HEK293T (cell line): ENCODE measurements around the gene AMIGO2.

Experiments
- CTCF ChIA-PET: fragments of 350-600 bp; formaldehyde crosslinking; extraction: SDS; loops from one replicate; lab custom pipeline; 2021; ENCODE audit warnings: antibody characterized with exemption, inconsistent platforms; lab: Yijun Ruan, JAX
- POLR2A ChIA-PET: fragments of 350-600 bp; formaldehyde crosslinking; extraction: SDS; loops from one replicate; lab custom pipeline; 2020; ENCODE audit warnings: antibody characterized with exemption, inconsistent platforms; lab: Yijun Ruan, JAX
- DNase-seq: peaks from one replicate; pipeline ENCODE4 v3.0.0; 2012; ENCODE audit warnings: mixed read lengths; ENCODE audit errors: extremely low spot score
- ARNT ChIP-seq: fragments of 450-650 bp; IDR thresholded peaks from 2 replicates; pipeline ENCODE4 v1.6.1; 2017; ENCODE audit warnings: mild to moderate bottlenecking
- BHLHE40 ChIP-seq: fragments of 450-650 bp; IDR thresholded peaks from 2 replicates; pipeline ENCODE4 v1.6.1; 2016; ENCODE audit warnings: mild to moderate bottlenecking, moderate library complexity, borderline replicate concordance
- CTBP1 ChIP-seq: fragments of 450-650 bp; IDR thresholded peaks from 2 replicates; pipeline ENCODE4 v1.6.1; 2016; ENCODE audit warnings: borderline replicate concordance
- ELF4 ChIP-seq: fragments of 450-650 bp; IDR thresholded peaks from 2 replicates; pipeline ENCODE4 v1.6.1; 2017; ENCODE audit warnings: antibody characterized with exemption
- FOXA1 ChIP-seq: fragments of 450-650 bp; IDR thresholded peaks from 2 replicates; pipeline ENCODE4 v1.6.1; 2016; ENCODE audit warnings: mild to moderate bottlenecking
- FOXK2 ChIP-seq: fragments of 450-650 bp; IDR thresholded peaks from 2 replicates; pipeline ENCODE4 v1.6.1; 2016; ENCODE audit warnings: mild to moderate bottlenecking
- FOXM1 ChIP-seq: fragments of 450-650 bp; IDR thresholded peaks from 2 replicates; pipeline ENCODE4 v1.6.1; 2017; ENCODE audit warnings: mild to moderate bottlenecking, borderline replicate concordance
- HDGF ChIP-seq: fragments of 450-650 bp; IDR thresholded peaks from 2 replicates; pipeline ENCODE4 v1.6.1; 2017; ENCODE audit warnings: antibody characterized with exemption, borderline replicate concordance
- L3MBTL2 ChIP-seq: fragments of 450-650 bp; conservative IDR thresholded peaks from 2 replicates; pipeline ENCODE4 v1.6.1; 2016; ENCODE audit warnings: mild to moderate bottlenecking
- LEF1 ChIP-seq: fragments of 450-650 bp; IDR thresholded peaks from 2 replicates; pipeline ENCODE4 v1.6.1; 2017; ENCODE audit warnings: mild to moderate bottlenecking, borderline replicate concordance
- NFRKB ChIP-seq: fragments of 450-650 bp; IDR thresholded peaks from 2 replicates; pipeline ENCODE4 v1.6.1; 2016; ENCODE audit warnings: mild to moderate bottlenecking, moderate library complexity
- PKNOX1 ChIP-seq: fragments of 450-650 bp; IDR thresholded peaks from 2 replicates; pipeline ENCODE4 v1.6.1; 2016
- SP1 ChIP-seq: fragments of 450-650 bp; IDR thresholded peaks from 2 replicates; pipeline ENCODE4 v1.6.1; 2017
- SUZ12 ChIP-seq: fragments of 450-650 bp; IDR thresholded peaks from 2 replicates; pipeline ENCODE4 v1.6.1; 2016; ENCODE audit warnings: mild to moderate bottlenecking
- TARDBP ChIP-seq: fragments of 450-650 bp; IDR thresholded peaks from 2 replicates; pipeline ENCODE4 v1.6.1; 2016
- ZNF384 ChIP-seq: fragments of 450-650 bp; IDR thresholded peaks from 2 replicates; pipeline ENCODE4 v1.6.1; 2016

The AMIGO2 gene

GRCh38 chr12:47048541-47048940 is 31.2 kb downstream of the AMIGO2 start:
- DNase-seq = no peak
- CTCF ChIA-PET = no interaction called here
- no peak for TF ChIP-seq HDGF
- POLR2A ChIA-PET = no interaction called here

DNA sequence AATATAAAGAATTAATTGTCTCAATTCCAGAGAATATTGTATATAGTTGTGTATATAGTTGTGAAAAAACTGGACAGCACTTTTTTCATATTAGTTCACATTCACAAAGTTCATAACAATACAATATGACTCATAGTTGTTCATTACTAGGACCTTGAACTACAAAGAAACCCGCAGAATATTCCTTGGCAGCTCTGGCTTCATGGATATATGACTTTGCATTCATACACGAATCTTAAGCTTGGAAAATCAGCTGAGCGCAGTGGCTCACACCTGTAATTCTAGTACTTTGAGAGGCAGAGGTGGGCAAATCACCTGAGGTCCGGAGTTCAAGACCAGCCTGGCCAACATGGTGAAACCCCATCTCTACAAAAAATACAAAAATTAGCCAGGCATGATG is 38.4 kb downstream of the AMIGO2 start:
- TF ChIP-seq HDGF (no peak), PKNOX1 (no peak), CTBP1 (no peak), L3MBTL2 (no peak), ZNF384 (no peak), BHLHE40 (no peak), TARDBP (no peak), FOXM1 (no peak), FOXA1 (no peak), SP1 (no peak), SUZ12 (no peak), ARNT (no peak), ELF4 (no peak), NFRKB (no peak), LEF1 (no peak), FOXK2 (no peak)
- POLR2A ChIA-PET = no interaction called here
- DNase-seq = no peak
- CTCF ChIA-PET = no interaction called here

DNA sequence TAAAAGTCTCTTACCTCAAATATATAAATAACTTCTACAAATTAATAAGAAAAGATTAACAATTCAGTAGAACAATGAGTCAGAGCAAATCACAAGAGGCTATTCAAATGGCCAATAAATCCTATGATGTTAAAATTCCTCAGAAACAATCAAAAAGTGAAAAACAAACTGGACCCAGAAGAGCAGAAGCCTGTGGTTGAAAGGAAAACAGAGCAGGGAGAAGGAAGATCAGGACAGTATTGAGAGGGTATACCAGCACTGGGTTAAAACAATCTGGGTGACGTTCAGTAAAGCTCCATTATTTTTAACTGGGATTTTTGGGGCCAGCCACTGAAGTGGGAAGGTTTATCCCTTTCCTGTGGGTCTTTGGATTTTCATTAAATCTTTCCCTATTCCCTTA is 40.0 kb downstream of the AMIGO2 start:
- ChIA-PET POLR2A (no interaction called here), CTCF (no interaction called here)
- DNase-seq = no peak
- no peak for TF ChIP-seq FOXK2
- no peak for TF ChIP-seq PKNOX1
- TF ChIP-seq FOXM1 = no peak
- TF ChIP-seq SUZ12 = no peak

GRCh38 chr12:47039079-47039478 is 40.7 kb downstream of the AMIGO2 start:
- ChIA-PET POLR2A (no interaction called here), CTCF (no interaction called here)
- DNase-seq = no peak

GRCh38 chr12:47038270-47038748 is 41.5 kb downstream of the AMIGO2 start:
- CTCF ChIA-PET = no interaction called here
- POLR2A ChIA-PET = no interaction called here
- no peak for DNase-seq
- TF ChIP-seq TARDBP (no peak), CTBP1 (no peak), FOXA1 (no peak), ZNF384 (no peak), PKNOX1 (no peak), NFRKB (no peak), FOXM1 (no peak), ARNT (no peak), ELF4 (no peak), HDGF (no peak)

More at GRCh38 chr12:47039079-47039478, 40.7 kb downstream of the AMIGO2 start:
- no peak for TF ChIP-seq L3MBTL2
- no peak for TF ChIP-seq ZNF384
- no peak for TF ChIP-seq SP1
- no peak for TF ChIP-seq HDGF
- no peak for TF ChIP-seq NFRKB
- TF ChIP-seq FOXM1 = no peak
- no peak for TF ChIP-seq SUZ12
- no peak for TF ChIP-seq LEF1
- no peak for TF ChIP-seq CTBP1
- no peak for TF ChIP-seq FOXA1
- TF ChIP-seq PKNOX1 = no peak
- no peak for TF ChIP-seq BHLHE40
- TF ChIP-seq ARNT = no peak
- TF ChIP-seq FOXK2 = no peak
- TF ChIP-seq ELF4 = no peak
- TF ChIP-seq TARDBP = no peak

DNA sequence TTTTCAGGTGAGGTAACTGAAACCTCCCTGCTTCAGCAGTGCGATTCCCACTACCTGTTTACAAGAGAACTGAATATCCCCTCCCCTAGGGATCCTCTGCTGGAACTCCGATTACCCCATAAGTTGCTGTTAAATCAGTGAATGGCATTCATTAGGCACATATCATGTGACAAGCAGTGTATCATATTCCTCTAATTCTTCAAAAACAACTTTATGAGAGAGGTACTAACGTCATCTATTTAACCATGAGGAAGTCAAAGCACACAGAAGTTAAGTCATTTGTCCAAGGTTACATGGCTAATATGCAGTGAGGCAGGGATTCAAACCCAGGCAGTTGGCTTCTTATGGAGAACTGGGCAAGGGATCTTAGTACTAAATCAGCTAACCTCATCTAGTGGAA is 44.3 kb downstream of the AMIGO2 start:
- TF ChIP-seq PKNOX1 (peak; percentile 34), TARDBP (no peak), NFRKB (no peak)
- CTCF ChIA-PET = no interaction called here
- DNase-seq = no peak
- POLR2A ChIA-PET = no interaction called here
